ENCODE results near the gene ZNF581.
A peak's percentile ranks its signal among the peaks of the same experiment; 100 is the strongest.

Gene ZNF581

GRCh38 chr19:55626350-55626749 lies 17.1 kb upstream of the ZNF581 start:
- DNase-seq (ENCODE audit: low read depth in 2 of 2) = peak in 1 of 2 donors; percentile 44

- DNase-seq (ENCODE audit: low read depth in 2 of 2) = peak; percentile 80 to 81
Measured at GRCh38 chr19:55632463-55632834, 11.0 kb upstream of the ZNF581 start.

GRCh38 chr19:55633861-55634260 lies 9.6 kb upstream of the ZNF581 start:
- DNase-seq (ENCODE audit: low read depth in 2 of 2) = no peak

GRCh38 chr19:55635334-55635717 lies 8.1 kb upstream of the ZNF581 start:
- DNase-seq (ENCODE audit: low read depth in 2 of 2) = no peak

- DNase-seq (ENCODE audit: low read depth in 2 of 2) = no peak
Measured at GRCh38 chr19:55635856-55636440, 7.5 kb upstream of the ZNF581 start.

GRCh38 chr19:55636723-55637122 lies 6.7 kb upstream of the ZNF581 start:
- DNase-seq (ENCODE audit: low read depth in 2 of 2) = no peak

- DNase-seq (ENCODE audit: low read depth in 2 of 2) = no peak
Measured at GRCh38 chr19:55637534-55637933, 5.9 kb upstream of the ZNF581 start.

GRCh38 chr19:55638864-55639359 lies 4.5 kb upstream of the ZNF581 start:
- DNase-seq (ENCODE audit: low read depth in 2 of 2) = no peak

- peak in 1 of 2 donors; percentile 44 for DNase-seq (ENCODE audit: low read depth in 2 of 2)
Measured at GRCh38 chr19:55640043-55640576, 3.3 kb upstream of the ZNF581 start.

- no peak for DNase-seq (ENCODE audit: low read depth in 2 of 2)
Measured at GRCh38 chr19:55640577-55641425, 2.6 kb upstream of the ZNF581 start, which contains the start of gene ZNF580. ZNF580 (plus strand) TSS chr19:55641002; CDS start chr19:55642509, 1,507 bp downstream.

- no peak for DNase-seq (ENCODE audit: low read depth in 2 of 2)
Measured at GRCh38 chr19:55641426-55642152, 1.9 kb upstream of the ZNF581 start.

GRCh38 chr19:55642153-55643002 lies 1.1 kb upstream of the ZNF581 start:
- no peak for DNase-seq (ENCODE audit: low read depth in 2 of 2)

GRCh38 chr19:55643887-55644176 lies 383 bp downstream of the ZNF581 start:
- DNase-seq (ENCODE audit: low read depth in 2 of 2) = no peak

- no peak for DNase-seq (ENCODE audit: low read depth in 2 of 2)
Measured at GRCh38 chr19:55644191-55644833, 863 bp downstream of the ZNF581 start.

GRCh38 chr19:55644842-55645511 lies 1.5 kb downstream of the ZNF581 start:
- no peak for DNase-seq (ENCODE audit: low read depth in 2 of 2)

- DNase-seq (ENCODE audit: low read depth in 2 of 2) = no peak
Measured at GRCh38 chr19:55645512-55645881, 2.0 kb downstream of the ZNF581 start.

GRCh38 chr19:55646889-55647731 lies 3.7 kb downstream of the ZNF581 start:
- no peak for DNase-seq (ENCODE audit: low read depth in 2 of 2)

GRCh38 chr19:55647732-55648584 lies 4.5 kb downstream of the ZNF581 start, which contains the start of gene CCDC106:
CCDC106 (plus strand) TSS chr19:55648212; CDS start chr19:55649047, 835 bp downstream.
- no peak for DNase-seq (ENCODE audit: low read depth in 2 of 2)
